Measurements from ENCODE around the gene PRDM16.

DNA sequence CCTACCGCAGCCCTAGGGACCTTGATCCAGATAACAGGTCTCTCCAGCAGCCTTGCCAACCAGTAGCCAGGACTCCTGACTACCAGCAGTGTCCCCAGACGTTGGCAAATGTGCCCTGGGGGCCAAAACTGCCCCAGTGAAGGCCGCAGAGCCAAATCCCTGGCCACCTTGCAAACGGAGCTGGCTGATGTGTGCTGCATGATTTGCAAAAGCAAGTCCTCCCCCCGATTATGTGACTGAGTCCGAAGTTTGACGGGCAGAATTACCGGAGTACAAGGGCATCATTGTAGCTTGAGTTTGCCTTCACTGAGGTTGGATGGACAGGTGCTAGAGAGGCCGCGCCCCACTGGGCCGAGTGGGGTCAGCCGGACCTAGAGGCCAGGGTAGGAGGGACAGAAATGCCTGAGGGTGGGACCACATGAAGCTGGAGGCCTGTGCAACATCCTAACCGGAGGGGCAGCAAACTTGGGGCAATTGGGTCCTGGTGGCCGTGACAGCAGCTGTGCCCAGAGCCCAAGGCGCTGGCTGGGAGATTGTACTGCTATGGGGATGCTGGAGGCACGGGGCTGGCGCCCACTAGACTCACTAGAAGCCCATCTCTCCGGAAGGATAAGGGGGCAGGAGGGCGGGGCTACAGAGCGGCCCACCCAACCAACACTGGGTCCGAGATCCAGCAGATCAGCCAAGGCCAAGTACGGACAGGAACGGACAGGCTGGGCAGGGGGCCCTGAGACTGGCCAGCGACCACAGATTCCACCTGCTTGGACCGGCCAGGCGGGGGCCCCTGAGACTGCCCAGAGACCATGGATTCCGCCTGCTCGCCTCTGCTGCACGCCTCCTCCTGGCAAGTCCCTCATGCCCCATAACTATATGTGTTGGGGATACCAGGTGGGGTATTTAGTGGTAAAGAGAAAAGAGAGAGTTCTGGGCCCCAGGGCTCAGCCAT lies 388.2 kb downstream of the PRDM16 start:
- TF ChIP-seq, protein P1, sequence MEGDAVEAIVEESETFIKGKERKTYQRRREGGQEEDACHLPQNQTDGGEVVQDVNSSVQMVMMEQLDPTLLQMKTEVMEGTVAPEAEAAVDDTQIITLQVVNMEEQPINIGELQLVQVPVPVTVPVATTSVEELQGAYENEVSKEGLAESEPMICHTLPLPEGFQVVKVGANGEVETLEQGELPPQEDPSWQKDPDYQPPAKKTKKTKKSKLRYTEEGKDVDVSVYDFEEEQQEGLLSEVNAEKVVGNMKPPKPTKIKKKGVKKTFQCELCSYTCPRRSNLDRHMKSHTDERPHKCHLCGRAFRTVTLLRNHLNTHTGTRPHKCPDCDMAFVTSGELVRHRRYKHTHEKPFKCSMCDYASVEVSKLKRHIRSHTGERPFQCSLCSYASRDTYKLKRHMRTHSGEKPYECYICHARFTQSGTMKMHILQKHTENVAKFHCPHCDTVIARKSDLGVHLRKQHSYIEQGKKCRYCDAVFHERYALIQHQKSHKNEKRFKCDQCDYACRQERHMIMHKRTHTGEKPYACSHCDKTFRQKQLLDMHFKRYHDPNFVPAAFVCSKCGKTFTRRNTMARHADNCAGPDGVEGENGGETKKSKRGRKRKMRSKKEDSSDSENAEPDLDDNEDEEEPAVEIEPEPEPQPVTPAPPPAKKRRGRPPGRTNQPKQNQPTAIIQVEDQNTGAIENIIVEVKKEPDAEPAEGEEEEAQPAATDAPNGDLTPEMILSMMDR (conservative IDR thresholded peaks at IDR 0.05; ENCODE audit: low read length) = no peak
- TF ChIP-seq EZH2phosphoT487 (IDR thresholded peaks at IDR 0.05; ENCODE audit: borderline replicate concordance) = no peak
